Osteocyte (in vitro differentiated cells): ENCODE results near the gene SLC7A6OS. TPM values are rescaled to one million over a fixed set of nuclear protein-coding genes. Genes with fewer than 3 reads are reported as not detected.

Source experiments
- DNase-seq: peaks from one replicate; pipeline ENCODE4 v3.0.0; 2021; ENCODE audit warnings: mixed read lengths; ENCODE audit not compliant: unreplicated experiment; ENCODE audit errors: extremely low spot score
- H3K27ac Mint-ChIP-seq: one replicate; pipeline ENCODE4 v1.8.0; 2021; ENCODE audit warnings: mild to moderate bottlenecking, mixed read lengths; ENCODE audit not compliant: unreplicated experiment
- H3K27me3 Mint-ChIP-seq: one replicate; pipeline ENCODE4 v1.8.0; 2021; ENCODE audit warnings: mixed read lengths; ENCODE audit not compliant: unreplicated experiment
- H3K36me3 Mint-ChIP-seq: one replicate; pipeline ENCODE4 v1.8.0; 2021; ENCODE audit warnings: mixed read lengths; ENCODE audit not compliant: unreplicated experiment
- H3K4me1 Mint-ChIP-seq: one replicate; pipeline ENCODE4 v1.8.0; 2021; ENCODE audit warnings: mixed read lengths; ENCODE audit not compliant: unreplicated experiment
- H3K4me3 Mint-ChIP-seq: one replicate; pipeline ENCODE4 v1.8.0; 2021; ENCODE audit warnings: mild to moderate bottlenecking, moderate library complexity, mixed read lengths; ENCODE audit not compliant: unreplicated experiment
- H3K9me3 Mint-ChIP-seq: one replicate; pipeline ENCODE4 v1.8.0; 2021; ENCODE audit warnings: mixed read lengths; ENCODE audit not compliant: unreplicated experiment
- total RNA-seq: library from RNA; stranded (reverse); gene quantifications from 2 replicates; pipeline ENCODE4 v1.2.1, GENCODE V29; 2021
- TF ChIP-seq, protein P1 (sequence below): fragments of 200-600 bp; sonication (generic); IDR thresholded peaks from 2 replicates; pipeline ENCODE4 v1.5.0; 2021; ENCODE audit warnings: antibody characterized with exemption, mild to moderate bottlenecking, moderate library complexity

The SLC7A6OS gene
- total RNA-seq, 1 donor from 2014 or later = 14.2 TPM

DNA sequence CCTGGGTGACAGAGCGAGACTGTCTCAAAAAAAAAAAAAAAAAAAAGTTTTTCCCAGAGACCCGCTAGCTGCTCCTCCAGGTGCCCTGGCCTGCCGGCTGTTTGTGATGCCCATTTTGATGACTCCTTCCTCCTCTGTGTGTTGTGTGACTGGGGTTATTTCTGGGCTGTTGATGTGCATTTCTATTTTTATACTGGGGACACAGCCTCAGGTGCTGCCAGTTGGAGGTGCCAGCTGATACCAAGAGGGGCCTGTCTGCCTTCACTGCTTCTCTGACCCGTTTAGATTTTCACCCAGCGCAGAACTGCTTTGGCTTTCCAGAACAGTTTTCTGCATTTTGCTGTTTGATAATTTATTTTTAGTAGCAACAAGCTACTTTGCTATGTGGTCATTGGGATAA, 58.9 kb downstream of the SLC7A6OS start:
- Mint-ChIP-seq H3K27me3 (no peaks in the 10 kb centered on the region), H3K36me3 (peaks cover 18% of the 10 kb centered on the region), H3K4me3 (no peak overlapping the region), H3K4me1 (peaks cover 6% of the 10 kb centered on the region), H3K27ac (no peak overlapping the region), H3K9me3 (no peaks in the 10 kb centered on the region)
- DNase-seq = no peak
- TF ChIP-seq, protein P1, sequence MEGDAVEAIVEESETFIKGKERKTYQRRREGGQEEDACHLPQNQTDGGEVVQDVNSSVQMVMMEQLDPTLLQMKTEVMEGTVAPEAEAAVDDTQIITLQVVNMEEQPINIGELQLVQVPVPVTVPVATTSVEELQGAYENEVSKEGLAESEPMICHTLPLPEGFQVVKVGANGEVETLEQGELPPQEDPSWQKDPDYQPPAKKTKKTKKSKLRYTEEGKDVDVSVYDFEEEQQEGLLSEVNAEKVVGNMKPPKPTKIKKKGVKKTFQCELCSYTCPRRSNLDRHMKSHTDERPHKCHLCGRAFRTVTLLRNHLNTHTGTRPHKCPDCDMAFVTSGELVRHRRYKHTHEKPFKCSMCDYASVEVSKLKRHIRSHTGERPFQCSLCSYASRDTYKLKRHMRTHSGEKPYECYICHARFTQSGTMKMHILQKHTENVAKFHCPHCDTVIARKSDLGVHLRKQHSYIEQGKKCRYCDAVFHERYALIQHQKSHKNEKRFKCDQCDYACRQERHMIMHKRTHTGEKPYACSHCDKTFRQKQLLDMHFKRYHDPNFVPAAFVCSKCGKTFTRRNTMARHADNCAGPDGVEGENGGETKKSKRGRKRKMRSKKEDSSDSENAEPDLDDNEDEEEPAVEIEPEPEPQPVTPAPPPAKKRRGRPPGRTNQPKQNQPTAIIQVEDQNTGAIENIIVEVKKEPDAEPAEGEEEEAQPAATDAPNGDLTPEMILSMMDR = no peak

DNA sequence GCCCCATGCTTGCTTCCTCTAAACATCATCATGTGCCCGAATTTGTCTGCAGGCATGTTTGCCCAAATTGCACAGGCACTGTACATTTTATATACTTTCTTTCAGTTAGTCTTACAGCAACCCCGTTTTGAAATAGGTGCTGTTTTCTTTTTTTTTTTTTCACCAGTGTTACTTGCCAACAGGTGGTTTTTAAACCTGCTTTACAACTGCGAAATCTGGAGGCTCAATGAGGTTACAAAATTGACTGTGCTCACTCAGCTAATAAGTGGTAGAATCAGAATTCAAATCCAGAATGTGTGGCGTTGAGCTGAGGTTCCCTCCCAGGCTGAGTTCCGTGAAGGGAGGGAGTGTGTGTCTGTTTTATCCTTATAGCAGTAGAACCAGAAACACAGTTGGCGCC, 59.8 kb downstream of the SLC7A6OS start:
- no peaks in the 10 kb centered on the region for H3K9me3 Mint-ChIP-seq
- H3K27ac Mint-ChIP-seq = no peak overlapping the region
- TF ChIP-seq, protein P1 = no peak
- H3K4me3 Mint-ChIP-seq = no peak overlapping the region
- no peak for DNase-seq
- peaks cover 13% of the 10 kb centered on the region for H3K4me1 Mint-ChIP-seq
- H3K36me3 Mint-ChIP-seq = peaks cover 18% of the 10 kb centered on the region
- no peaks in the 10 kb centered on the region for H3K27me3 Mint-ChIP-seq

DNA sequence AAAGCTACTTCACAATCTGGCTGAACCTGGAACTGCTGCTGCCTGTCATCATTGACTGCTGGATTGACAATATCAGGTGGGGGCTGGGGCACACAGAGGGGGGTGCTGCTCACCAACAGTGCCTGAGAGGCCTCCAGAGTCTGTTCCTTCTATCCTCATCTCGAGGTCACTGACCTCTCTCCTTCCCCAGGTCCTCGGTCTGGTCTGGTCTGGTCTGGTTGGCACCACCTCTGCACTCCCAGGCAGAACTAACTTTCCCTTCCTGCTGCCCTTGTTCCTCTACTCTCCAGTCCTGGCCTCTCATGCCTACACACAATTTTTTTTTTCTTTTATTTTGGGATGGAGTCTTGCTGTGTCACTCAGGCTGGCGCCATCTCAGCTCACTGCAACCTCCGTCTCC, 61.4 kb downstream of the SLC7A6OS start:
- H3K27me3 Mint-ChIP-seq = no peaks in the 10 kb centered on the region
- H3K9me3 Mint-ChIP-seq = no peaks in the 10 kb centered on the region
- no peak overlapping the region for H3K27ac Mint-ChIP-seq

More for the DNA sequence above, 61.4 kb downstream of the SLC7A6OS start:
- no peak overlapping the region for H3K4me3 Mint-ChIP-seq
- TF ChIP-seq, protein P1 = no peak
- peaks cover 24% of the 10 kb centered on the region for H3K4me1 Mint-ChIP-seq
- H3K36me3 Mint-ChIP-seq = peaks cover 14% of the 10 kb centered on the region
- DNase-seq = no peak

Other genes starting within 250 kb of the SLC7A6OS start
- gene NFATC3, start 225.6 kb downstream of the SLC7A6OS start, total RNA-seq = 42.0 and 42.3 TPM in 2 replicates
- 0.16 and 0.24 TPM in 2 replicates for gene ESRP2, start 74.8 kb downstream of the SLC7A6OS start, total RNA-seq
- gene PLA2G15, start 65.6 kb downstream of the SLC7A6OS start, total RNA-seq = 25.9 and 27.9 TPM in 2 replicates
- 50.7 and 52.9 TPM in 2 replicates for gene SLC7A6, start 46.4 kb downstream of the SLC7A6OS start, total RNA-seq
- gene PRMT7, start 73 bp upstream of the SLC7A6OS start, total RNA-seq = 38.4 and 43.5 TPM in 2 replicates
- not detected in 2 replicates for gene SMPD3, start 137.6 kb upstream of the SLC7A6OS start, total RNA-seq
- 34.8 and 36.3 TPM in 2 replicates for gene ZFP90, start 228.3 kb upstream of the SLC7A6OS start, total RNA-seq